Sigmoid colon (tissue), 4 donors: Measurements from ENCODE around the gene KCTD12.

ENCODE experiments used
- EP300 ChIP-seq, 4 donors: sonication (generic); formaldehyde crosslinking; IDR thresholded peaks; one replicate each; pipeline ENCODE4 v1.6.1; 2017; ENCODE audit warnings: antibody characterized with exemption in 4 of 4
- POLR2A ChIP-seq, 2 donors: fragments of 450-650 bp; IDR thresholded peaks; one replicate each; pipeline ENCODE4 v1.6.1; 2016; ENCODE audit warnings: antibody characterized with exemption in 2 of 2, mild to moderate bottlenecking in 2 of 2, moderate library complexity in 2 of 2
- TF ChIP-seq, protein P1 (sequence below), 4 experiments: fragments of 450-650 bp in 3 of 4; fragments of 200-600 bp in 1 of 4; IDR thresholded peaks; one replicate each; pipeline ENCODE4 v1.5.1; 2016 to 2019; ENCODE audit warnings: antibody characterized with exemption in 4 of 4, mild to moderate bottlenecking in 3 of 4, moderate library complexity in 2 of 4

DNA sequence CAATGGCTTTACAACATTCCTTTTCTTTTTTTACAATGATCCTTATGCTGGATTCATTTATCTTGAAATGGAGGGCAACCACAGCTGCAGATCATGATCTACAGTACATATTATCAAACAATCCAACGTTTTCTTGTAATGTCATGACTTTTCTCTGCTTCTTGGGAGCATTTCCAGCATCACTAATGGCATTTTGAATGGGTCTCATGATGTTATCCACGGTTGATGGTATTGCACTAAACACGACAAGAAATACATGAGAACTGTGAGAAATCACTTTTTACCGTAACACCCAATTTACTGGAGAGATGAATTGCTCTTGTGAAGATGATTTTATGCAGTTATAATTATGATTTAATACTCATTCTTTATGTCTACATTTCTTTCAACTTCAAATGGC is 45.9 kb upstream of the KCTD12 start:
- TF ChIP-seq POLR2A (IDR thresholded peaks at IDR 0.05) (no peak), EP300 (IDR thresholded peaks at IDR 0.05) (no peak)
- TF ChIP-seq, protein P1, sequence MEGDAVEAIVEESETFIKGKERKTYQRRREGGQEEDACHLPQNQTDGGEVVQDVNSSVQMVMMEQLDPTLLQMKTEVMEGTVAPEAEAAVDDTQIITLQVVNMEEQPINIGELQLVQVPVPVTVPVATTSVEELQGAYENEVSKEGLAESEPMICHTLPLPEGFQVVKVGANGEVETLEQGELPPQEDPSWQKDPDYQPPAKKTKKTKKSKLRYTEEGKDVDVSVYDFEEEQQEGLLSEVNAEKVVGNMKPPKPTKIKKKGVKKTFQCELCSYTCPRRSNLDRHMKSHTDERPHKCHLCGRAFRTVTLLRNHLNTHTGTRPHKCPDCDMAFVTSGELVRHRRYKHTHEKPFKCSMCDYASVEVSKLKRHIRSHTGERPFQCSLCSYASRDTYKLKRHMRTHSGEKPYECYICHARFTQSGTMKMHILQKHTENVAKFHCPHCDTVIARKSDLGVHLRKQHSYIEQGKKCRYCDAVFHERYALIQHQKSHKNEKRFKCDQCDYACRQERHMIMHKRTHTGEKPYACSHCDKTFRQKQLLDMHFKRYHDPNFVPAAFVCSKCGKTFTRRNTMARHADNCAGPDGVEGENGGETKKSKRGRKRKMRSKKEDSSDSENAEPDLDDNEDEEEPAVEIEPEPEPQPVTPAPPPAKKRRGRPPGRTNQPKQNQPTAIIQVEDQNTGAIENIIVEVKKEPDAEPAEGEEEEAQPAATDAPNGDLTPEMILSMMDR (IDR thresholded peaks at IDR 0.05) = no peak
